CD4-positive, alpha-beta T cell (primary cell): Measurements from ENCODE around the gene PODN. TPM values are rescaled to one million over a fixed set of nuclear protein-coding genes. Genes with fewer than 3 reads are reported as not detected.

Experiments
- ATAC-seq: fragments of 200-7000 bp; cut with Tn5 transposase; one replicate; pipeline ENCODE4 v1.10.0; 2022; ENCODE audit warnings: mild to moderate bottlenecking; ENCODE audit not compliant: poor library complexity
- CTCF ChIA-PET: fragments of 350-600 bp; sonication (Branson Sonifier 250); formaldehyde crosslinking; loops from one replicate; lab custom pipeline; 2021; ENCODE audit warnings: antibody characterized with exemption, inconsistent platforms; lab: Charles Lee
- POLR2A ChIA-PET: fragments of 350-600 bp; sonication (Branson Sonifier 250); formaldehyde crosslinking; loops from one replicate; lab custom pipeline; 2021; ENCODE audit warnings: antibody characterized with exemption, inconsistent platforms; lab: Charles Lee
- DNase-seq, 14 experiments: peaks; one replicate each; pipeline ENCODE4 v3.0.0-alpha.2; 2013 to 2020; ENCODE audit warnings: mixed read lengths in 2 of 14
- H3K27ac ChIP-seq, 2 donors: one replicate each; pipeline versions ENCODE4 v1.5.1 to v1.7.0; 2013; ENCODE audit warnings: low read length in 2 of 2, low read depth in 1 of 2, mild to moderate bottlenecking in 1 of 2
- H3K27me3 ChIP-seq, 2 experiments: 1 replicate in 1 of 2; 2 replicates in 1 of 2; pipeline versions ENCODE4 v1.6.1 to v1.7.0; 2013; ENCODE audit warnings: low read length in 2 of 2, control low read depth in 1 of 2, mild to moderate bottlenecking in 1 of 2, moderate library complexity in 1 of 2; ENCODE audit not compliant: insufficient read depth in 2 of 2, control insufficient read depth in 1 of 2
- H3K36me3 ChIP-seq: one replicate; pipeline ENCODE4 v1.6.1; 2013; ENCODE audit warnings: low read length, control low read depth; ENCODE audit not compliant: insufficient read depth
- H3K4me1 ChIP-seq: one replicate; pipeline ENCODE4 v1.6.1; 2013; ENCODE audit warnings: low read length, control low read depth; ENCODE audit not compliant: insufficient read depth
- H3K4me3 ChIP-seq: one replicate; pipeline ENCODE4 v1.5.1; 2013; ENCODE audit warnings: mild to moderate bottlenecking, low read length, moderate library complexity
- H3K9me3 ChIP-seq, 2 experiments: 1 replicate in 1 of 2; 2 replicates in 1 of 2; pipeline versions ENCODE4 v1.6.1 to v1.7.0; 2013; ENCODE audit warnings: low read length in 2 of 2, mild to moderate bottlenecking in 2 of 2, control low read depth in 1 of 2, moderate library complexity in 1 of 2; ENCODE audit not compliant: control insufficient read depth in 1 of 2, insufficient read depth in 1 of 2
- H3K27ac Mint-ChIP-seq: one replicate; pipeline ENCODE4 v1.8.0; 2020; ENCODE audit warnings: mixed read lengths
- H3K27me3 Mint-ChIP-seq: one replicate; pipeline ENCODE4 v1.8.0; 2021; ENCODE audit warnings: mixed read lengths
- H3K36me3 Mint-ChIP-seq: one replicate; pipeline ENCODE4 v1.8.0; 2021; ENCODE audit warnings: low read depth, mixed read lengths
- H3K4me1 Mint-ChIP-seq: one replicate; pipeline ENCODE4 v1.8.0; 2021; ENCODE audit warnings: low read depth, mixed read lengths
- H3K4me3 Mint-ChIP-seq: one replicate; pipeline ENCODE4 v1.8.0; 2020; ENCODE audit warnings: mild to moderate bottlenecking, mixed read lengths
- H3K9me3 Mint-ChIP-seq: one replicate; pipeline ENCODE4 v1.8.0; 2020; ENCODE audit warnings: mixed read lengths
- intact Hi-C, 2 experiments: fragments of 100-400 bp; cut with DNase I in 1 of 2; cut with micrococcal nuclease in 1 of 2; formaldehyde crosslinking; loops; one replicate each; pipeline versions ENCODE4 v1.15.1 to v1.9.0; 2023 to 2025; cut with DNase I, micrococcal nuclease
- total RNA-seq, 174 experiments: library from RNA in 2 of 174; stranded (reverse) in 2 of 174; gene quantifications; one replicate each; pipeline ENCODE4 v1.2.3 and lab custom pipeline; 2021 to 2026
- TF ChIP-seq, protein P1 (sequence below): fragments of 200-600 bp; IDR thresholded peaks from one replicate; pipeline ENCODE4 v1.8.0; 2022; ENCODE audit warnings: antibody characterized with exemption, mild to moderate bottlenecking

PODN gene
- total RNA-seq, 2 experiments from 2014 or later = not detected

DNA sequence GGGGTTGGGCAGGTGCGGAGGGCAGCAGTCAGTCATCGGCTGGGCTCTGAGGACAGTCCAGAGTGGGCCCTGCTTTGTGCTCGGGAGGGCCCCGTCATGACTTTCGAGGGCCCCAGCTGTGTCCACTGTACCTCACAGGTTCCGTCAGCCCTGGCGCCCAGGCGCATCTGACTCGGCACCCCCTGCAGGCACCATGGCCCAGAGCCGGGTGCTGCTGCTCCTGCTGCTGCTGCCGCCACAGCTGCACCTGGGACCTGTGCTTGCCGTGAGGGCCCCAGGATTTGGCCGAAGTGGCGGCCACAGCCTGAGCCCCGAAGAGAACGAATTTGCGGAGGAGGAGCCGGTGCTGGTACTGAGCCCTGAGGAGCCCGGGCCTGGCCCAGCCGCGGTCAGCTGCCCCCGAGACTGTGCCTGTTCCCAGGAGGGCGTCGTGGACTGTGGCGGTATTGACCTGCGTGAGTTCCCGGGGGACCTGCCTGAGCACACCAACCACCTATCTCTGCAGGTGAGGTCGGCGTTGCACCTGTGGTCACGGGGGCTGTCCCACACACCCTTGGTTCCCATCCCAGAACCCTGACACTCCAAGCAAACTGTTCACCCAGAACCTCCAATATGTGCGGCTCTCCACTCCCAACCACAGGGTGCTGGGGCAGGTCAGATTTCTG is 7.8 kb downstream of the PODN start:
- Mint-ChIP-seq H3K4me1 (no peaks in the 10 kb centered on the region), H3K36me3 (no peaks in the 10 kb centered on the region), H3K27me3 (peaks cover 7% of the 10 kb centered on the region), H3K9me3 (no peaks in the 10 kb centered on the region), H3K27ac (no peak overlapping the region), H3K4me3 (no peak overlapping the region)
- no peaks in the 10 kb centered on the region for H3K36me3 ChIP-seq
- H3K27me3 ChIP-seq = peaks cover 0 to 7% of the 10 kb centered on the region in 2 experiments
- TF ChIP-seq, protein P1, sequence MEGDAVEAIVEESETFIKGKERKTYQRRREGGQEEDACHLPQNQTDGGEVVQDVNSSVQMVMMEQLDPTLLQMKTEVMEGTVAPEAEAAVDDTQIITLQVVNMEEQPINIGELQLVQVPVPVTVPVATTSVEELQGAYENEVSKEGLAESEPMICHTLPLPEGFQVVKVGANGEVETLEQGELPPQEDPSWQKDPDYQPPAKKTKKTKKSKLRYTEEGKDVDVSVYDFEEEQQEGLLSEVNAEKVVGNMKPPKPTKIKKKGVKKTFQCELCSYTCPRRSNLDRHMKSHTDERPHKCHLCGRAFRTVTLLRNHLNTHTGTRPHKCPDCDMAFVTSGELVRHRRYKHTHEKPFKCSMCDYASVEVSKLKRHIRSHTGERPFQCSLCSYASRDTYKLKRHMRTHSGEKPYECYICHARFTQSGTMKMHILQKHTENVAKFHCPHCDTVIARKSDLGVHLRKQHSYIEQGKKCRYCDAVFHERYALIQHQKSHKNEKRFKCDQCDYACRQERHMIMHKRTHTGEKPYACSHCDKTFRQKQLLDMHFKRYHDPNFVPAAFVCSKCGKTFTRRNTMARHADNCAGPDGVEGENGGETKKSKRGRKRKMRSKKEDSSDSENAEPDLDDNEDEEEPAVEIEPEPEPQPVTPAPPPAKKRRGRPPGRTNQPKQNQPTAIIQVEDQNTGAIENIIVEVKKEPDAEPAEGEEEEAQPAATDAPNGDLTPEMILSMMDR = no peak
- ATAC-seq = no peak
- CTCF ChIA-PET = no interaction called here
- H3K4me1 ChIP-seq = no peaks in the 10 kb centered on the region
- H3K27ac ChIP-seq = no peak overlapping the region
- POLR2A ChIA-PET = no interaction called here
- no peak overlapping the region for H3K4me3 ChIP-seq
- intact Hi-C loops = no loop called here
- H3K9me3 ChIP-seq = no peaks in the 10 kb centered on the region
- DNase-seq = peak in 1 of 14 experiments; percentile 29

DNA sequence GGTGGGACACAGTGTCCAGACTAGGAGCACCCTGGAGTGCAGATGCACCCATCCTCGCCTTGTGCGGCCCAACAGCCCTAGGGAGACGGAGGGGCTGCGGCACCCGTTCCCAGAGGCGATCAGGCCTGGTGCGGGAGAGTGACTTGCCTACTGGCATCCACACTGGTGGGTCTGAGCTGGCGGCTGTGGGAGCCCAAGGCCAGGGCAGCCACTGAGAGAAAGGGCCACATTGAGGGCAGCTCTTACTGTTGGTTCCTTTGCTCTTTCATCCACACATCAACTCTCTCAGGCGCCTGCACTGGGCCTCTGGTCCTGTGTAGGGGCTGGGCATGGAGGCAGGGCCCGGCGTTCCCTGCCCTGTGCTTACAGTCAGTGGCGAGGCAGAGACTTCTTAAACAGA is 8.6 kb downstream of the PODN start:
- no peak overlapping the region for H3K4me3 ChIP-seq
- TF ChIP-seq, protein P1 = no peak
- no peaks in the 10 kb centered on the region for H3K4me1 ChIP-seq
- ATAC-seq (no peak), DNase-seq (no peak)
- no peaks in the 10 kb centered on the region for H3K36me3 ChIP-seq
- Mint-ChIP-seq H3K4me3 (no peak overlapping the region), H3K9me3 (no peaks in the 10 kb centered on the region), H3K4me1 (no peaks in the 10 kb centered on the region), H3K36me3 (no peaks in the 10 kb centered on the region), H3K27ac (no peak overlapping the region), H3K27me3 (peaks cover 2% of the 10 kb centered on the region)
- intact Hi-C loops = no loop called here
- ChIA-PET POLR2A (no interaction called here), CTCF (no interaction called here)
- no peak overlapping the region for H3K27ac ChIP-seq
- no peaks in the 10 kb centered on the region for H3K9me3 ChIP-seq
- no peaks in the 10 kb centered on the region for H3K27me3 ChIP-seq

DNA sequence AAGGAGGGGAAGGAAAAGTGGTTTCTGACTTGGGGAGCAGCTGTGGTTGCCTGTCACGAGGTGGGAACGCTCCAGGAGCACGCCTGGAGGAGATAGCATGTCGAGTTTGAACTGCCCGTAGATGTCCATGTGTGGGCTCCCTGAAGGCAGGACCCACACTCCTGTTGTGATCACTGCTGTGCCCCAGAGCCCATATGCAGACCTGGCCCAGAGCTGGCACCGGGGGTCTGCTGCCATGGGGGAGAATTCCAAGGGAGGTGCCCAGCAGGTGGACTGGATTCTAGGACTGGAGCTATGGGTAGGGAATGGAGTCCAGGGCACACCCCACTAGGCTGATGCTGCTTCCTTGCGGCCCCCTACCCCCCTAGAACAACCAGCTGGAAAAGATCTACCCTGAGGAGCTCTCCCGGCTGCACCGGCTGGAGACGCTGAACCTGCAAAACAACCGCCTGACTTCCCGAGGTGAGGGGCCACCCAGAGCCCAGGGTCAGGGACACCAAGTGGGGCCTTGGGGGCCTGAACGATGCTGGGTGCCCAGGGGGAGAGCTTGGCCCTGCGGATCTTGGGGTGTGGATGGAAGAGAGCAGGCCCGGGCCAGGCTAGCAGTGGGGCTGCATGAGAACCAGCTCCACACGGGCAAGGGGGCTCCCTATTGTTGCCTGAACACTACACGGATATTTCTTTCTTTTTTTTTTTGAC is 9.3 kb downstream of the PODN start:
- Mint-ChIP-seq H3K9me3 (no peaks in the 10 kb centered on the region), H3K27ac (no peak overlapping the region)
- peak in 1 of 14 experiments; percentile 29 for DNase-seq

More for the DNA sequence above, 9.3 kb downstream of the PODN start:
- no peak overlapping the region for H3K27ac ChIP-seq
- no peaks in the 10 kb centered on the region for H3K27me3 Mint-ChIP-seq
- intact Hi-C loops = no loop called here
- H3K36me3 ChIP-seq = no peaks in the 10 kb centered on the region
- ChIA-PET CTCF (no interaction called here), POLR2A (no interaction called here)
- no peak overlapping the region for H3K4me3 ChIP-seq
- H3K4me3 Mint-ChIP-seq = no peak overlapping the region
- TF ChIP-seq, protein P1 = no peak
- H3K27me3 ChIP-seq = no peaks in the 10 kb centered on the region
- H3K36me3 Mint-ChIP-seq = no peaks in the 10 kb centered on the region
- no peaks in the 10 kb centered on the region for H3K9me3 ChIP-seq
- H3K4me1 ChIP-seq = no peaks in the 10 kb centered on the region
- H3K4me1 Mint-ChIP-seq = no peaks in the 10 kb centered on the region
- no peak for ATAC-seq
